VCaP (cell line): ENCODE measurements around the gene SPAG8.
A peak's percentile ranks its signal among the peaks of the same experiment; 100 is the strongest.

Experiments used
- H3K27ac ChIP-seq: fragments of 450-650 bp; 2 replicates; pipeline ENCODE4 v1.5.1; 2017
- CTCF ChIP-seq: fragments of 450-650 bp; conservative IDR thresholded peaks from 2 replicates; pipeline ENCODE4 v1.5.1; 2017; ENCODE audit warnings: mild to moderate bottlenecking, moderate library complexity

Gene SPAG8

GRCh38 chr9:35827486-35827885, 15.4 kb upstream of the SPAG8 start:
- H3K27ac ChIP-seq = no peak overlapping the region
- no peak for TF ChIP-seq CTCF

- TF ChIP-seq CTCF = peak; percentile 86
- no peak overlapping the region for H3K27ac ChIP-seq
Measured at GRCh38 chr9:35826071-35826701, 14.1 kb upstream of the SPAG8 start.

GRCh38 chr9:35822926-35823325, 10.9 kb upstream of the SPAG8 start:
- no peak overlapping the region for H3K27ac ChIP-seq
- TF ChIP-seq CTCF = no peak

- H3K27ac ChIP-seq = no peak overlapping the region
- TF ChIP-seq CTCF = no peak
Measured at GRCh38 chr9:35820076-35820475, 8.0 kb upstream of the SPAG8 start.

- no peak for TF ChIP-seq CTCF
Measured at GRCh38 chr9:35818341-35818740, 6.3 kb upstream of the SPAG8 start.

GRCh38 chr9:35816708-35817107, 4.6 kb upstream of the SPAG8 start:
- no peak overlapping the region for H3K27ac ChIP-seq
- 0 out of 2 replicates have a peak, but pooled peaks have one; percentile 6 for TF ChIP-seq CTCF

More at GRCh38 chr9:35818341-35818740, 6.3 kb upstream of the SPAG8 start:
- no peak overlapping the region for H3K27ac ChIP-seq

- no peak for TF ChIP-seq CTCF
- H3K27ac ChIP-seq = peak within 1 kb of the TSS; percentile 98
Measured at GRCh38 chr9:35814841-35815543, 2.9 kb upstream of the SPAG8 start, which contains the start of gene HINT2. HINT2 (minus strand) TSS chr9:35815042; CDS start chr9:35814979, 63 bp downstream.
